HG02852 (cell line): ENCODE data around the gene USP12.

Experiments used
- ATAC-seq: cut with Tn5 transposase; IDR thresholded peaks from one replicate; pipeline ENCODE4 v1.9.1; 2021; ENCODE audit warnings: mild to moderate bottlenecking, moderate library complexity; ENCODE audit not compliant: unreplicated experiment

The USP12 gene

DNA sequence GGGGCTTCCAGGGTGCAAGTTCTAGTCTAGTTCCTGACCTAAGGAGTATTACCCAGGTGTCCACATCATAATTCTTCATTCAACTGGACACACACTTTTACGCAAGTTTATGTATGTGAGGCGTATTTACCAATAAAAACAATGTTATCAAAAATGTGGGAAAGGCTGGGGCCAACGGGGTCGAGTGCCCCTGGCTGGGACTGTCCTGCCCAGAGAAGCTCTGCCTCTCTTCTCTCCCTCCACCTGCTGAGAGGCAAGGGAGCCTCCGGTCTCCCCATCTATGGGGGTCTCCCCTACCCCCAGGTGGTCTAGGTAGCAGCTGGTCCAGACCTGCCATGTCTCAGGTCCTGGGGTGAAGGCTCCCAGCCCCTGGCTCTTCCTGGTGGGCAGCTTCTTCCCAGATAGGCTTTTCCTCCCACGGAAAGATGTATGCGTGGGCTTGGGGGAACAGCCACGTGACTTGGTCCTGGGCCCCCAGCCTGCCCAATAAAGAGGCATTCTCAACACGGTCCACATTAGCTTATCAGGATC is 132.4 kb downstream of the USP12 start:
- no peak for ATAC-seq

DNA sequence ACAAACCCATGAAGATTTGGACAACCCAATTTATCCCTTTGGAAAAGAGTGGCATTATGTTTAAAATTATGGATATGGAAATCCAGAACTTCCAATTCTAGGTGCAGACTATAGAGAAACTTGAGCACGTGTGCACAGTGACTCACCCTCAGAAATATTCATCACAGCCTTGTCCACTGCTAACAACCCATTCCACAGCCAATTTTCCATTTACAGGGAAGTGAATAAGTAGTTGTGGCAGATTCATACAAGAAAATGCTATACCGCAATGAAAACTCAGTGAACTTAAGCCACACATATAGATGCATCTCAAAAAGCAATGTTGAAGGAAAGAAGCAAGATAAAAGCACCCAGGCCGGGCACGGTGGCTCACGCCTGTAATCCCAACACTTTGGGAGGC is 133.3 kb downstream of the USP12 start:
- no peak for ATAC-seq

DNA sequence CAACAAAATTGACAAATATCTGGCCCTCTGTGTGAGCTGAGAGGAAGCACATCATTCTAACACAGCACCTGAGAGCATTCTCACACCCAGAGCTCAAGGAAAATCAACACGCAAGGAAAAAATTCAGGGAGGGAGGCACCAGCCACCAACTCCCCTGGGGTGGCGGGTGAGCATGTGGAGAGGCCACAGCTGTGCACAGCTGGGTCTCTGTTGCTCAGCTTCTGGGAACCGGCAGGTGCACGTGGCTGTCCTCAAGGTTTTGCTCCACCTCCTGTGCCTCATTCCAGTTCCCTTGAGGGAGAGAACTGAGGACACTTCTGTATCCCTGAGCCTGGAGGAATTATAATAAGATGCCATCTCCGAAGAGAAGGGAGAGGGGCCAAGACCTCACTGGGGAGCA is 134.0 kb downstream of the USP12 start:
- no peak for ATAC-seq

DNA sequence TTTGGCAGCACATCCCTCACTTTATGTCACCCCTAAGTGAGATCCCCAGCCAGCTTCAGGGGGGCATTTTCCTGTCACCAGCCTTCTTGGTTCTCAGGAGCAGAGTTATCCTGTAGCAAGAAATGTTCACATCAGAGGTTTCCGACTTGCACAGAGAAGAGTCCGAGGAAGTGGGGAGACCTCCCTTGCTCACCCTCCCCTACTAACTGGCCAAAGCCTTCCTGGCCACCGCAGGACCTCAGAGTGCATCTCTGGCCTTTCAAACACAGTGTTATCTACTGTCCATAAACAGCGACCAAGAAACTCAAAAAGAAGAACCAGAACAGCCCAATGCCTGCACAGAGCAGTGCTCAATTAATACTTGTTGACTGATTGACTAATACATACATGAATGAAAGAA is 134.4 kb downstream of the USP12 start:
- no peak for ATAC-seq

DNA sequence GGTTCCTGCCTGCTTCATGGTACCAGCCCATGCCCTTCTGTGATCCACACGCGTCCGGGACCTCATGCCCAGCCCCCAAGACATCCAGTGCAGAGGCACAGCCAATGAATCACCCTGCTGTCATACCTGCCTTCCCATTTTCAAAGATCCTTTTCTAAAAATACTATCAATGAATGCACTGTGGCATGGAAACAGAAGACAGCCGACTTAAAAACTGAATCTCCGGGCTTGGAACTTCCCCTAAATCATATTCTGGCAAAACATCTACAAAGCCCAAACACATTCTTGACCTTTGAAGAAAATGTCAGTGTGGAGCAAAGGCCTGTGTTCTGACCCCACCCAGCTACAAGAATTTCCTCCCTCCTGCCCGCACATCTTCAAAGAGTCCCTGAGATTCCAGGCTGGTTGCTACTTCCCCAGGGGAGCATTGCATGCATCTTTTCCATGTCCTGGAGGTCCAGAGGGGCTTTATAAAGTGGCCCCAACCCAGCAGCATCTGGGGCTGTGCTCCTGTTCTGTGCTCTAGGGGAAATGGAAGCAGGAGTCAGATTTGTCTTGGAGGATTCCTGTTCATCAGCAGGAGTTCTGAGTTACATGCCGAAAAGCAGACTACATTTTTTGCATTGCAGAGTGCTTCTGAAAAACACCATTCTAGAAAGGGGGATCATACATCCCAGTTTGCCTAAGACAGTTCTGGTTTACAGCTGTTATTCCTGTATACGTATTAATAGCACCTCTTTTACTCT is 135.2 kb downstream of the USP12 start:
- ATAC-seq = no peak

DNA sequence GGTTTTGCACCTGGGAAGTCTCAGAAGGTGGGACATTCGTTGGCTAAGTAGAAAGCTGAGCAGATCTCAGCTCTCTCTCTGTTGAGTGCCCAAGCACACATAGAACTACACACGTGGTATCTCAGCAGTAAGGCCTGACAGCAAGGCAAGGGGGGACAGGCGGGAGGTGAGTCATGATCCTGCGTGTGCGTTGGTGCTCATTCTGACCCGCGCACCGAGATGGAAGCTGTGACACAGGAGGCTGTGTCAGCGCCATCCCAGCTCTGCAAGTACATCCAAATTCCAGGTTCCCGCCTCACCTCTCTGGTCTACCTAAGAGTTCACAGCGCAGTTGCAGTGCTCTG is 135.7 kb downstream of the USP12 start:
- ATAC-seq = no peak

DNA sequence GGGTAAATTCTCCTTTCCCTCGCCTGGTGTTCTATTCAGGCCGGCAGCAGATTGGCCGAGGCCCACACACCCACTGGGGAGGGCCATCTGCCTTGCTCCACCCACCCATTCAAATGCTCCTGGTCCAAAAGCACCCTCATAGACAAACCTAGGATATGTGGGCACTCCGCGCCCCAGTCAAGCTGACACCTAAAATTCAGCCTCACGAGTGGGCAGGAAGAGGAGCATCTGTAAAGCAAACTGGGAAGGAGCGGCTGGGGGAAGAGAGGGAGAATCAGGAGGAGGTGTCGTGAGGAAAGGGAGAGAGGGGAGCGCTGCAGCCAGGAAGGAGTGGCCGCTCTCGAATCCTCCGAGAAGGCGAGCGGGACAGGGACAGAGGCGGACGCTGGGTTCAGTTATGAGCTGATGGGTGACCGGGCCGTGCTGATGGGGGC is 136.9 kb downstream of the USP12 start:
- no peak for ATAC-seq

DNA sequence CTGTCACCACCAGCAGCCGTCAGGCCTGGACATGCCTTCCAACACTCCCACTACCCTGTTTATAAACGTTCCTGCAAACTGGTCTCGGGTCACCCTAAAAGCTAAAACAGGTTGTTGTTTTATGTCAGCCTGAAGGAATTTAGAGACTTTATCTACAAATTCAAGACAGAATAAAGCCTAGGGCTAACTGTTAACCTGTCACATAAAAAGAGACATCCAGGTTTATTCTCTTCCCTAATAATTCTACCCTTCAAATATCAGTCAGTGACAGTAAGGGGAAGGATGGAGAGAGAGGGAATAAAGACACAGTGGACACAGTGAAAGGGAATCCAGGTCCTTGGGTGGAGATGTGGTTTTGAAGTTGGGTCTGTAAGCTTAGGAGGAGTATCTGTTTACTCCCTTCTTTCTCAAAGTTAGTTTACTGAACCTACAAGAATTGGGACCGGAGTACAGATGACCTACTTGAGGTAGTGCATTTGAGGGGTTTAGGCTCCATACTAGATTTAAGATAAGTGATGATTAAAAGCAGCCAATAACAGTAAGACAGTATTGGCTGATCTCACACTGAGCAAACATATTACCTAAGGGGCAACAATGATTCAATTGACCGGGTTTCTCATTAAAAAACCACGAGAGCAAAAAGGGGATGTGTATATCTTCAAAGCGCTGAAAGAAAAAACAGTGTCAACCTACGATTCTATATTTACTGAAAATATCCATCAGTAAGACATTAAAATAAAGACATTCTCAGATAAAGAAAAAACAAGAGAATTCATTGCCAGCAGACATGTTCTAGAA is 142.7 kb downstream of the USP12 start:
- ATAC-seq = no peak

DNA sequence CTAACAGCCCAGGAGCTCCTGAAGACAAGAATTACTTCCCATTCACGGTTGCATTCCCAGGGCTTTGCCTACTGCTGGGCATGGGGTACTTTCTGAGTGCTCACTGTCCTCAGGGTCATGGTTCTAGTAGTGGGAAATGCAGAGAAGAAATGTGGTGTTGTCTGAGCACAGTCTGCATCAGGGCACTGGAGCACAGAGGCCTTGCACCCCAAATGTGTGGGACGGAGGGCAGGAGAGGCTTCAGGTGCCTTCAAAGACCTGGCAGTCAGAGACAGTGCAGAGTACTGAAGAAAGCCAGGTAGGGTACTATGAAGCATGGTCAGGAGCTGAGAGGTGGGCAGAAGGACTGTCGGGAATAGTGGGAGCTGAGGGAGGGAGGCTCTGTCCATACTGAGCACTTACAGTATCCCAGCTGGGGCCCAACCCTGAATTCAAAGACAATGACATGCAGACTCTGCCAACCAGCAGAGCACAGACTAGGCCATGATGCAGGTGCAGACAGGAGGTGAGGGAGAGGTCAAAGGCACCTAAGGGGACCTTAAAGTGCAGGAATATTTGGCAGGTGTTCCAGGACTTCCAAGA is 144.4 kb downstream of the USP12 start:
- ATAC-seq = no peak

DNA sequence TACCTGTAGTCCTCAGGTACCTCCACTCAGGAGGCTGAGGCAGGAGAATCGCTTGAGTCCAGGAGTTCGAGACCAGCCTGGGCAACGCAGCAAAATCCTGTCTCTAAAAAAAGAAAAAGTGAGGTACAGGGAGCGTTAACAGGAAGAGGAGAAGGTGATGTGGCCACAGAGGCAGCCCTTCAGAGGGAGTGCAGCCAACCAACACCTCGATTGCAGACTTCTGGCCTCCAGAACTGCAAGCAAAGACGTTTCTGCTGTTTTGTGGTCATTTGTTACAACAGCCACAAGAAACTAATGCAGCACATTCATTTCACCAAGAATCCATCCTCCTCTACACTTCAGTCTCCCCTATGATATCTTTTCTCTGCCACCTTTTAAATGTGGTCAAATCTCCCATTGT is 145.2 kb downstream of the USP12 start:
- no peak for ATAC-seq

DNA sequence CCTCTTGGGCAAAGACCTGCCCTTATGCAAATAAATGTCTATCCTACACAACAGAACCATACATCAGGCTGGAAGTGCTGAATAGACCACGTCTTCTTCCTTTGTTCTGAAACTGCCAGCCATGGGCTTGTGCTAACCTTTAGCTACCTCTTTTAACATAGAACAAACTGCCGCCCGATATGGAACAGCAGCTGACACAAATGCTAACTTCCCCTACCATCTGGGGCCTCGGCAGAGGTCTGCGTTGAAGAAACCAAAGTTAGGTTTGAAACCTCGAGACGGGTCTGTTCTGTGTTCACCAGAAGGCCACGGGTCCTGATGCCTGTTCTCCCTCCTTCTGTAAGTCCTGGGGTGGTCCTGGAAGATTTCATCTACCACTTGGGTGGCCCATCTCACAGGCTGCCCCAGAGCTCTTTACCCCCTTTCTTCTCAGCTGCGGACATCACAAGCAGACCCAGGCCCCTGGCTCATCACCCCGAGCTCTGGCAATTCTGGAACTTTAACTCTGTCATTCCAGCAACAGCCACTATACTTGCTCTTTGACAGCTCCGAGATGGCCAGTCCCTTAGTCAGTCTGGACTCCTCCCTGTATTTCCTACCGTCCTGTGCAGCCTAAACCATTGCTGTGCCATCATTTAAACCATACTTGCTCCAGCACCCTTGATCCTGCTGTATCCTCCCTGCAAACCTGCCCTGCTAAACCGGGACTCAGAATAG is 146.7 kb downstream of the USP12 start:
- no peak for ATAC-seq

DNA sequence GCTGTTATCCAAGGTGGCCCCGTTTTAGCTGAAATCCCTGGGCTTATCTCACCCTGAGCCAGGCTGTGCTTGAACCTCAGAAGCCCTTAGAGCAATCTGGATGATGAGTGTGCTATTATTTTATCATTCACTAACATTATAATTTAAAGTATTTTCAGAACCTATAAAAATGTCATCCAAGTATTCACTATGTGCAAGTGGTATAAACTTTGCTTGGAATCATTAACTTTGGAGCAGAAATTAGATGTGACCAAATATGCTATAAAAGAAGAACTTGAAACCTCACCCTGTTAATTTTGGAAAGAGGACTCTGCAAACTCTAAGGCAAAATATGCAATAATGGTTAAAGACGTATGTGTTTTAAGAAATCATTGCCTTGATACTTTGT is 147.5 kb downstream of the USP12 start:
- no peak for ATAC-seq

DNA sequence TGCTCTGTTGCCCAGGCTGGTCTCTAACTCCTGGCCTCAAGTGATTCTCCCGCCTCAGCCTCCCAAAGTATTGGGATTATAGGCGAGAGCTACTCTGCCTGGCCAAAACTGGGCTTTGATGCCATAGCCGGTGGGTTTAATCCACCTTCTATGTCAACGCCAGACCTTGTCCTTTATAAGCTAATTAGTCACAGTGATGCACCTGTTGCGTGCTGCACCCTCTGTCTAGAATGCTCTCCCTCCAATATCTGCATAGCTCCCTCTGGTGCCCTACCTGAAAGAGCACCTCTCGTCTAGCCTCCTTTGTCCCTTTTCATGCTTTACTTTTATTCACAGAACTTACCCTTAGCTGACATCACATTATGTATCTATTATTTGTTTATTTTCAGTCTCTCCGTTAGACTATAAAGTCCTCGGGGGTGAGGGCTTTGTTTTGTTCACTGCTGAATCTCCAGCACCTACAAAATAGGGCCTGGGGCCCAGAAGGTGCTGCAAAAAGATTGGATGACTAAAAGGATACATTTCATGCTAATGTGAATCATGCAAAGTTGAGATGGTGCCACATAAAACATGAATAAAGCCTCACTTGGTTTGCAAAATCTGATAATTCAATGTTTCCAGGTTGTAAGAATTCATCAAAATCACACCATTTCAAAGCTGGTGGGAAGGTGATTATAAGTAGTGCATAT is 148.1 kb downstream of the USP12 start:
- no peak for ATAC-seq

DNA sequence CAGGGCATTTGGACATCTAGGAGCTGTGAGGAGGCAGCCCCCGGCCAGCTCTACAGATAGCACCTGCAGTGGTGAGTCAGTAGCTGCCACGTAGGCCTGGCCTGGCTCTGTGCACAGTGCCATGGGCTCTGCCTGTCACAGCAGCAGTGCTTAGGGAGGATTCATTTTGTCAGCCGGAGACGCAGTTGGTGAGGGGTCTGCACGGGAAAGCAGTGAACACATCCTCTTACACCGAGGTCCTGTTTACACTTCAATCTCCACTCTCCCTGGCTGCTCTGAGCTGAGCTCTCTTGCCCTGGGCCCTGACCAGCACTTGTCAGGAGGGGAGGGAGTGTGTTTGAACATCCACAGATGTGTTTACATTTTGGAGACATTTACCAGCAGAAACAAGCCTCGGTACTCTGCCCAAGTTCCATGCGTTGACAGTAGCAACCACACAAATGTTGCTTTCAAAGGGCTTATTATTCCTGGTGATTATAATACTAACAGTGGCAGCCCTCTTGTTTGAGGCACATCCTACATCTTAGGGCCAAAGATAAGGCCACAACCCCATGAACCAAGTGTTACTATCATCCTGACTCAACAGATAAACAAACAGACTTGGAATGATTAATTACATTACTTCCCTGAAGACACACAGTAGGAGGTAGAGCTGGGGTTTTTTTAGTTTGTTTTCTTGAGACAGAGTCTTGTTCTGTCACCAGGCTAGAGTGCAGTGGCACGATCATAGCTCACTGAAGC is 148.9 kb downstream of the USP12 start:
- ATAC-seq = no peak

DNA sequence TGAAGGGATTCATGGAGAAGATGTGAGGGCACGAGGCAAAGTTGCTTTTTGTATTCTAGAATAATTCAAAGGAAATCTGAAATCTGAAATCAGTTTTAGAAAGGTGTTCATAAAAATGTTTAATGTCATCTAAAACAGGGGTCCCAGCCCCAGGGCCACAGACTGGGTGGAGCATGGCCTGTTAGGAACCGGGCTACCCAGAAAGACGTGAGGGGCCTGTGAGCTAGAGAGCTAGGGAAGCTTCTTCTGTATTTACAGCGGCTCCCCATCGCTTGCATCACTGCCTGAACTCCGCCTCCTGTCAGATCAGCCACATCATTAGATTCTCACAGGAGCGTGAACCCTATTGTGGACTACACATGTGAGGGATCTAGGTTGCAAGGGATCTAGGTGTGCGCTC is 151.2 kb downstream of the USP12 start:
- ATAC-seq = no peak

DNA sequence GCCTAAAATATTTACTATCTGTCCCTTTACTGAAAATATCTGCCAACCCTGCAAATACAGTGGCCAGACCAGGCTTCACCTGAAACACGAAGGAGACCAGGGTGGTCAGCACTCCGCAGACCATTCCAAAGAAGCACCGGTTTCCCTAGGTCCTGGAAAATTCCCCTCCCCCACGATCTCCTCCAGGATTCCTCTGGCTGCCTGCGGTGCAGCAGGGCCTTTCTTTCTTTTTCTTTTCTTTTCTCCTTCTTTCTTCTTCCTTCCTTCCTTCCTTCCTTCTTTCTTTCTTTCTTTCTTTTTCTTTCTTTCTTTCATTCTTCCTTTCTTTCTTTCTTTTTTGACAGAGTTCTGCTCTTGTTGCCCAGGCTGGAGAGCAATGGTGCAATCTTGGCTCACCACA is 152.7 kb downstream of the USP12 start:
- ATAC-seq = no peak

DNA sequence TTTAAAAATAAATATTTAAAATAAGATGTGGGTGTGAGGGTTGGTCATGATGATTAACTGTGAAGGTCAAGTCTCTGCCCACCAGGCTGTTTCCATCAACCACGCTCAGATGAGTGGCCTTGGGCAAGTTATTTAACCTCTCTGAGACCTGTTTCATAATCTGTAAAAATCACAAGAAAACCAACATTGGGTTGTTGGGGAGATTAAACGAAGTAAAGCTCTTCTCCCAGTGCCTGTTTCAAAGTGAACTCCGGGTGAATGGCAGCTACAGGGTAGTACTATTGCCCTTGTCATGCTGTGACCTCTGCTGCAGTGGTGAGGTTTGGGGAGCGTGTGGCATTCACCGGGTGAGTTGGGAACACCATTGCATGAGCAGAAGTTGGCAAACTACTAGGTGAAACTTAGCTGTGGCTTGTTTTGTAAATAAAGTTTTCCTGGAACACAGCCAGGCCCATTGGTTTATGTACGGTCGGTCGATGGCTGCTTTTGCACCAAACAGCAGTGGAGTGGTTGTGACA is 153.2 kb downstream of the USP12 start:
- no peak for ATAC-seq

DNA sequence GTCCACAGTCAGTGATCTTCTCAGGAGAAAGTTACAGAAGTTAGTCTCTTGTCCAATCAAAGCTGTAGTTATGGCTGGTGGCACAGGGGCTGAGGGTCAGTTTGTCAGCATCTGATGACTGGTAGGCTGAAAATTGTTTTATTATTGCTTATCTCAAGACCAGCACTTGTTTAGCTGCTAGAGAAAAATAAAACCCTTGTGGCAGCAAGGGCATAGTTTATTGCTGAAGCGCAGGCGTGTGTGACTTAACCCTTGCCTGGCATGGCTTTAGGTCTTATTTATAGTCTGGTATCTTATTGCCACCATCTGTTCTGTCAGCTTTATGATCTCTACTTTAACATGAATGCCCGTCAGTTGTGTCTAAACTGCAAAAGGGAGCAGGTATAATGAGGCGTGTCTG is 154.7 kb downstream of the USP12 start:
- ATAC-seq = no peak
